Smooth muscle cell (in vitro differentiated cells): ENCODE measurements around the gene PLEKHG4B. TPM values are rescaled to one million over a fixed set of nuclear protein-coding genes. Genes with fewer than 3 reads are reported as not detected.
A peak's percentile ranks its signal among the peaks of the same experiment; 100 is the strongest.

ENCODE experiments used
- DNase-seq: peaks from one replicate; lab custom pipeline; 2025; ENCODE audit not compliant: unreplicated experiment; lab: John Stamatoyannopoulos, UW
- H2AFZ ChIP-seq: fragments of 200-600 bp; sonication (generic); 2 replicates; pipeline ENCODE4 v1.6.0; 2016; ENCODE audit warnings: antibody characterized with exemption, low read depth, mild to moderate bottlenecking
- H3F3A ChIP-seq: fragments of 200-600 bp; sonication (generic); 2 replicates; pipeline ENCODE4 v1.6.0; 2017; ENCODE audit warnings: antibody characterized with exemption, low read depth
- H3K27ac ChIP-seq: fragments of 200-600 bp; sonication (generic); 2 replicates; pipeline ENCODE4 v1.5.1; 2016; ENCODE audit warnings: low read depth, mild to moderate bottlenecking
- H3K27me3 ChIP-seq: fragments of 200-600 bp; sonication (generic); 2 replicates; pipeline ENCODE4 v1.6.1; 2016; ENCODE audit warnings: low read depth, mild to moderate bottlenecking
- H3K36me3 ChIP-seq: fragments of 200-600 bp; sonication (generic); 2 replicates; pipeline ENCODE4 v1.5.1; 2016; ENCODE audit warnings: low read depth
- H3K4me1 ChIP-seq: fragments of 200-600 bp; sonication (generic); 2 replicates; pipeline ENCODE4 v1.5.1; 2016; ENCODE audit warnings: low read depth
- H3K4me2 ChIP-seq: fragments of 200-600 bp; sonication (generic); 2 replicates; pipeline ENCODE4 v1.6.0; 2016; ENCODE audit warnings: mild to moderate bottlenecking
- H3K4me3 ChIP-seq: fragments of 200-600 bp; sonication (generic); 2 replicates; pipeline ENCODE4 v1.5.1; 2016; ENCODE audit warnings: mild to moderate bottlenecking
- H3K79me2 ChIP-seq: fragments of 200-600 bp; sonication (generic); 2 replicates; pipeline ENCODE4 v1.6.0; 2016; ENCODE audit warnings: low read depth, mild to moderate bottlenecking
- H3K9ac ChIP-seq: fragments of 200-600 bp; sonication (generic); 2 replicates; pipeline ENCODE4 v1.6.0; 2016; ENCODE audit warnings: low read depth
- H3K9me3 ChIP-seq: fragments of 200-600 bp; sonication (generic); replicated peaks from 2 replicates; pipeline ENCODE4 v1.5.1; 2016; ENCODE audit warnings: low read depth
- H4K20me1 ChIP-seq: fragments of 200-600 bp; sonication (generic); 2 replicates; pipeline ENCODE4 v1.6.0; 2016; ENCODE audit warnings: low read depth
- WGBS: methylation state at CpG from one replicate; pipeline ENCODE4 v1.1.7; 2016; ENCODE audit warnings: low lambda C conversion rate; 5-methylcytosine and 5-hydroxymethylcytosine counted together
- polyA plus RNA-seq: library from polyadenylated mRNA; unstranded; fragments of >200 nt; fragmentation: Nextera tagmentation; extraction: Ambion mirVana; gene quantifications from 2 replicates; pipeline ENCODE4 v1.2.1, GENCODE V29; 2016
- total RNA-seq: library from RNA; depleted of rRNA; stranded (reverse); fragments of >200 nt; gene quantifications from 2 replicates; pipeline ENCODE4 v1.2.3, GENCODE V29; 2014
- TF ChIP-seq, protein P1 (sequence below): fragments of 200-600 bp; sonication (generic); IDR thresholded peaks from 2 replicates; pipeline ENCODE4 v1.5.1; 2017; ENCODE audit warnings: borderline replicate concordance, mild to moderate bottlenecking, antibody characterized with exemption; ENCODE audit not compliant: insufficient read depth, poor library complexity, severe bottlenecking

PLEKHG4B gene
- total and polyA plus RNA-seq, 2 experiments from 2014 or later, result 6.3 to 12.1 TPM

DNA sequence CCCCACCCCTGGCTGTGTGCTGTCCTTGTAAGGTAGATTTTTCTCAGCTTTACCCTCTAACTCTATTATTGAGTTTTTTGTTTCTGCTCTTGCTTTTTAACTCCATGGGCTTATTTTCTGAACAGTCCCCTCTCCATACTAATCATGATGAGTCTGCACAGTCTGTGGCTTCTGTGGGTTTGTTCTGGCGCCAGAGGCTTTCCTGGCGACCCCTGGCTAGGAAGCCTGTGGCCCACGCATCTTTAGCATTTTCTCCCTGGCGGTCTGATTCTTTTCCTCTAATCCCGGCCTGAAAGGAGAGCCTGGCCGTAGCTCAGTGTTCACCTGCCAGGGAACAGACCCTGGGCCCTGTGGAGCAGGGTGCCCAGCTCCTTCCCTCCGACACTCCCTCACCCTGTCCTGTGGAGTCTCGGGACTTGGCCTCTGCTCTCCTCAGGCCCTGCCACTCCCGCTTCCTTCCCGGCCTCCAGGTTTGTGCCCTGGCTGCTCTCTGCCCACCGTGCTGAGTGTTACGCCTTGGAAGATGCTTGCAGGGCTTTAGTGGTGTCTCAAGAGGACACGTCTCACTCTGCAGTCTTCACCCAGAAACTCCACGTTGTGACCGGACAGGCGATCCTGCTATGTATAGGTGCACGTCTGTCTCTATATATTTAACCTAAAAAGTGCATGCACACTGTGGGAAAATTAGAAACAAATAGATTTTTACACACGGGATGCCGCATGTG, 67.6 kb downstream of the PLEKHG4B start:
- Histone ChIP-seq H3K9me3 (no peaks in the 10 kb centered on the region), H3K27ac (peak overlapping the region; percentile 42), H3K9ac (no peak overlapping the region), H3K4me3 (no peak overlapping the region), H3K27me3 (no peaks in the 10 kb centered on the region), H2AFZ (no peak overlapping the region), H4K20me1 (no peaks in the 10 kb centered on the region), H3K4me2 (peak overlapping the region; percentile 46), H3K36me3 (no peaks in the 10 kb centered on the region), H3K79me2 (no peaks in the 10 kb centered on the region), H3K4me1 (no peaks in the 10 kb centered on the region), H3F3A (no peaks in the 10 kb centered on the region)
- WGBS, result 71% methylated on average over 19 of the region's 19 CpGs
- DNase-seq, result no peak
- TF ChIP-seq, protein P1, sequence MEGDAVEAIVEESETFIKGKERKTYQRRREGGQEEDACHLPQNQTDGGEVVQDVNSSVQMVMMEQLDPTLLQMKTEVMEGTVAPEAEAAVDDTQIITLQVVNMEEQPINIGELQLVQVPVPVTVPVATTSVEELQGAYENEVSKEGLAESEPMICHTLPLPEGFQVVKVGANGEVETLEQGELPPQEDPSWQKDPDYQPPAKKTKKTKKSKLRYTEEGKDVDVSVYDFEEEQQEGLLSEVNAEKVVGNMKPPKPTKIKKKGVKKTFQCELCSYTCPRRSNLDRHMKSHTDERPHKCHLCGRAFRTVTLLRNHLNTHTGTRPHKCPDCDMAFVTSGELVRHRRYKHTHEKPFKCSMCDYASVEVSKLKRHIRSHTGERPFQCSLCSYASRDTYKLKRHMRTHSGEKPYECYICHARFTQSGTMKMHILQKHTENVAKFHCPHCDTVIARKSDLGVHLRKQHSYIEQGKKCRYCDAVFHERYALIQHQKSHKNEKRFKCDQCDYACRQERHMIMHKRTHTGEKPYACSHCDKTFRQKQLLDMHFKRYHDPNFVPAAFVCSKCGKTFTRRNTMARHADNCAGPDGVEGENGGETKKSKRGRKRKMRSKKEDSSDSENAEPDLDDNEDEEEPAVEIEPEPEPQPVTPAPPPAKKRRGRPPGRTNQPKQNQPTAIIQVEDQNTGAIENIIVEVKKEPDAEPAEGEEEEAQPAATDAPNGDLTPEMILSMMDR, result no peak

DNA sequence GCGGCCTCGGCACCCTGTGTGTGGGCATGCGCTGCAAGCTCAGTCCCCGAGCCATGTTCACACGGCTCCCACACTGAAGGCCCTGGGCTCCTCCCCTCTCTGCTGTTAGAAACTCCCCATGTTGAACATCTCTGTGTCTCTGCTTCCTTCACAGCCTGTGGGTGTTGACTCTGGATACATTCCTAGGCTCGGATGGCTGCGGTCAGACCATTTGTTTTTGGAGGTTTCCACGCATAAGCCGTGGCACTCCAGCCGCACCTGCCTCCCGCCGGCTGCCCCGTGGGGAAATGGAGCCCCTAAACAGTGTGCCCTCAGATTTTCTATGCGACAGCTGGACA, 68.2 kb downstream of the PLEKHG4B start:
- Histone ChIP-seq H2AFZ (no peak overlapping the region), H3K4me1 (no peaks in the 10 kb centered on the region), H3K27me3 (no peaks in the 10 kb centered on the region), H3K36me3 (no peaks in the 10 kb centered on the region), H4K20me1 (no peaks in the 10 kb centered on the region), H3K4me3 (no peak overlapping the region), H3K4me2 (peak overlapping the region; percentile 46), H3K27ac (peak overlapping the region; percentile 42), H3F3A (no peaks in the 10 kb centered on the region), H3K9me3 (no peaks in the 10 kb centered on the region), H3K9ac (no peak overlapping the region), H3K79me2 (no peaks in the 10 kb centered on the region)
- DNase-seq, result no peak
- TF ChIP-seq, protein P1, result no peak
- WGBS, result 81% methylated on average over 14 of the region's 14 CpGs

DNA sequence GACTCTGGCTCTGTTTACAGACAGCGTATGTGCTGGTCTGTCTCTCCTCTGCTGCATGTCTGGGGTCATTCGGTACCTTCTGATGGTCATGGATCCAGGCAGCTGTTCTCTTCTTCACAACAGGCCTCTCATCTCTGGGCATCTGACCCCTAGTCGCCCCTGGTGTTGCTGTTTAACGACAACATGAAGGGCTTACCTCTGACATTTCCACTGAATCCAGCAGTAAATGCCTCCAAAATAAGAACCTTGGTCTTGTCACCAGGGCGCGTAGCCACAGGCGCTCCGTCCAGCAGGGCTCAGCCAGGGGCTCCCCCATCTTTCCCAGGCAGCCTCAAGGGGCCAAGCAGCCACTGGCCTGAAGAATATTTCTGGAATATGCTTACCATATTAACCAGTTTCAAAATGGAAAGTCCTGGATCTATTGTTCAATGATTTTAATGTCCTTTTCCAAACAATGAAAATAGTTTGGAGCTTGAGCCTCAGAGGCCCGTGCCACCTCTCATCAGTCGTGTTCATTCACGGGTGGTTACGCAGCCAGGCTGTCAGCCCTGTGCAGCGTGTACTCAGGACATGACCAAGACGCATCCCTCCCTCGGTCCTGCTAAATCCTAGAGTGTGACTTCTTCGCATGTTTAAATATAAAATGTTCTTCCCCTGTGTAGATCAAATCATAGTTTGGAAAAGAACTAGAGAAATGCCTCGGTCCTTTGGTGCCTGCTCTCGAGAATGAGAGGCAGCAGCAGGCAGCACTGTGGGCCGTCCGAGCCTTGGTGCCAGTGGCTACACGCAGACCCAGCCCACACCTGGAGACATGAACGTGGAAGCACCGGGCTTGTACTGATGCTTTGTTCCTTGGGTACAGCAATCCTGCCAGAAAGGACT, 69.2 kb downstream of the PLEKHG4B start:
- Histone ChIP-seq H3K4me1 (no peaks in the 10 kb centered on the region), H3K9ac (no peak overlapping the region), H4K20me1 (no peaks in the 10 kb centered on the region), H3K9me3 (no peaks in the 10 kb centered on the region), H3K27me3 (no peaks in the 10 kb centered on the region), H3K4me2 (no peak overlapping the region), H3K36me3 (no peaks in the 10 kb centered on the region), H3K4me3 (no peak overlapping the region), H3K79me2 (no peaks in the 10 kb centered on the region), H3K27ac (no peak overlapping the region), H2AFZ (no peak overlapping the region), H3F3A (no peaks in the 10 kb centered on the region)
- WGBS, result 96% methylated on average over 23 of the region's 23 CpGs
- TF ChIP-seq, protein P1, result no peak
- DNase-seq, result no peak
